Smooth muscle cell of the brain vasculature (primary cell): Measurements from ENCODE around the gene B4GALT5.

ENCODE experiments used
- DNase-seq: peaks from one replicate; pipeline ENCODE4 v3.0.0-alpha.2; 2012; ENCODE audit warnings: low read depth, low spot score

The B4GALT5 gene

GRCh38 chr20:49701241-49701790 is 12.4 kb downstream of the B4GALT5 start:
- DNase-seq: no peak

GRCh38 chr20:49700411-49701185 is 13.1 kb downstream of the B4GALT5 start:
- no peak for DNase-seq

GRCh38 chr20:49699200-49699992 is 14.3 kb downstream of the B4GALT5 start:
- no peak for DNase-seq

- no peak for DNase-seq
Observed at GRCh38 chr20:49698477-49698876, 15.2 kb downstream of the B4GALT5 start.

GRCh38 chr20:49697071-49697470 is 16.6 kb downstream of the B4GALT5 start:
- DNase-seq: no peak

- no peak for DNase-seq
Observed at GRCh38 chr20:49696594-49696993, 17.1 kb downstream of the B4GALT5 start.

GRCh38 chr20:49695830-49696229 is 17.8 kb downstream of the B4GALT5 start:
- no peak for DNase-seq

GRCh38 chr20:49694450-49695071 is 19.1 kb downstream of the B4GALT5 start:
- no peak for DNase-seq

- no peak for DNase-seq
Observed at GRCh38 chr20:49693435-49694171, 20.1 kb downstream of the B4GALT5 start.

GRCh38 chr20:49692941-49693340 is 20.7 kb downstream of the B4GALT5 start:
- no peak for DNase-seq

GRCh38 chr20:49691818-49692568 is 21.7 kb downstream of the B4GALT5 start:
- DNase-seq: no peak

- DNase-seq: no peak
Observed at GRCh38 chr20:49690899-49691620, 22.6 kb downstream of the B4GALT5 start.

GRCh38 chr20:49687595-49688567 is 25.8 kb downstream of the B4GALT5 start:
- no peak for DNase-seq

GRCh38 chr20:49685809-49686208 is 27.9 kb downstream of the B4GALT5 start:
- DNase-seq: no peak

- DNase-seq: no peak
Observed at GRCh38 chr20:49685161-49685601, 28.5 kb downstream of the B4GALT5 start.

GRCh38 chr20:49684335-49684997 is 29.2 kb downstream of the B4GALT5 start:
- no peak for DNase-seq

GRCh38 chr20:49682798-49683197 is 30.9 kb downstream of the B4GALT5 start:
- no peak for DNase-seq

GRCh38 chr20:49682278-49682677 is 31.4 kb downstream of the B4GALT5 start:
- no peak for DNase-seq
